Panc1 (cell line): ENCODE measurements around the gene CMTM8. TPM values are rescaled to one million over a fixed set of nuclear protein-coding genes. Genes with fewer than 3 reads are reported as not detected.

Source experiments
- ATAC-seq: fragments of 200-7000 bp; cut with Tn5 transposase; 2 replicates; pipeline ENCODE4 v1.9.1; 2020; ENCODE audit warnings: mild to moderate bottlenecking, moderate library complexity
- BruUV-seq: library from RNA; stranded (reverse); fragments of 400-500 nt; replicated peaks from 2 replicates; lab custom pipeline; 2021; lab: Mats Ljungman, UMichigan
- CTCF ChIA-PET: fragments of 300-600 bp; sonication (Branson Sonifier 250); formaldehyde crosslinking; loops from one replicate; lab custom pipeline; 2022; ENCODE audit warnings: antibody characterized with exemption; lab: Charles Lee
- POLR2A ChIA-PET: fragments of 300-600 bp; sonication (Branson Sonifier 250); formaldehyde crosslinking; loops from one replicate; lab custom pipeline; 2022; ENCODE audit warnings: antibody characterized with exemption; lab: Charles Lee
- DNase-seq: peaks from one replicate; pipeline ENCODE4 v3.0.0-alpha.2; 2010; ENCODE audit warnings: low read depth, low spot score
- H3K27ac ChIP-seq: 2 replicates; pipeline ENCODE4 v1.5.1; 2011; ENCODE audit warnings: mild to moderate bottlenecking, low read length, inconsistent platforms
- H3K27me3 ChIP-seq: fragments of 200-500 bp; sonication (Bioruptor generic); 2 replicates; pipeline ENCODE4 v1.6.0; 2014; ENCODE audit warnings: low read length, inconsistent platforms; ENCODE audit not compliant: control insufficient read depth, insufficient read depth
- H3K36me3 ChIP-seq: fragments of 200-500 bp; sonication (Bioruptor generic); 2 replicates; pipeline ENCODE4 v1.5.1; 2014; ENCODE audit warnings: inconsistent platforms, mild to moderate bottlenecking, low read length, moderate library complexity; ENCODE audit not compliant: control insufficient read depth, insufficient read depth
- H3K4me1 ChIP-seq: 2 replicates; pipeline ENCODE4 v1.5.1; 2011; ENCODE audit warnings: inconsistent platforms, mild to moderate bottlenecking, low read length, moderate library complexity; ENCODE audit not compliant: control insufficient read depth, insufficient read depth
- H3K4me3 ChIP-seq, 2 experiments: 2 replicates each; pipeline ENCODE4 v1.5.1; 2011 to 2012; ENCODE audit warnings: low read depth in 2 of 2, low read length in 2 of 2, mild to moderate bottlenecking in 2 of 2, inconsistent platforms in 1 of 2, moderate library complexity in 1 of 2
- H3K9me3 ChIP-seq: fragments of 200-500 bp; sonication (Bioruptor generic); 2 replicates; pipeline ENCODE4 v1.5.1; 2014; ENCODE audit warnings: low read depth, mild to moderate bottlenecking, inconsistent platforms, low read length, moderate library complexity; ENCODE audit not compliant: control insufficient read depth, insufficient read depth
- CTCF ChIP-seq: fragments of 450-650 bp; IDR thresholded peaks from 2 replicates; pipeline ENCODE4 v1.5.1; 2017; ENCODE audit warnings: mild to moderate bottlenecking
- POLR2AphosphoS5 ChIP-seq: IDR thresholded peaks from 2 replicates; pipeline ENCODE4 v1.6.1; 2012; ENCODE audit warnings: mild to moderate bottlenecking, low read depth, low read length, moderate library complexity
- REST ChIP-seq, 2 experiments: IDR thresholded peaks; 2 replicates each; pipeline ENCODE4 v1.6.1; 2011 to 2012; ENCODE audit warnings: low read depth in 2 of 2, control low read depth in 1 of 2, low read length in 1 of 2, mild to moderate bottlenecking in 1 of 2, moderate library complexity in 1 of 2; ENCODE audit not compliant: insufficient read depth in 1 of 2
- SIN3A ChIP-seq: IDR thresholded peaks from 2 replicates; pipeline ENCODE4 v1.6.1; 2012; ENCODE audit warnings: low read depth, mild to moderate bottlenecking, low read length, moderate library complexity, borderline replicate concordance; ENCODE audit not compliant: insufficient read depth
- TCF7L2 ChIP-seq: IDR thresholded peaks from 2 replicates; pipeline ENCODE4 v1.6.1; 2011; ENCODE audit warnings: mild to moderate bottlenecking, low read depth, low read length, inconsistent platforms
- in situ Hi-C: cut with HindIII; loops from 2 replicates; pipeline ENCODE4 v1.10.0; 2016; ENCODE audit warnings: low sequenced_read_pairs, low pct_unique_long_range_greater_than_20kb
- intact Hi-C: fragments of 100-400 bp; cut with micrococcal nuclease; formaldehyde crosslinking; loops from one replicate; pipeline ENCODE4 v1.10.0; 2022; ENCODE audit not compliant: unreplicated experiment
- total RNA-seq: library from RNA; stranded (reverse); gene quantifications from one replicate; pipeline ENCODE4 v1.2.1, GENCODE V29; 2021; ENCODE audit not compliant: unreplicated experiment

The CMTM8 gene
- total RNA-seq, 1 experiment from 2014 or later = 9.8 TPM

- CTCF ChIA-PET = no interaction called here
- no peak for ATAC-seq
Measured at GRCh38 chr3:32349184-32349583, 110.7 kb downstream of the CMTM8 start.

GRCh38 chr3:32352563-32352962 is 114.1 kb downstream of the CMTM8 start:
- POLR2A ChIA-PET = no interaction called here
- DNase-seq (no peak), ATAC-seq (no peak)
- H3K36me3 ChIP-seq = no peaks in the 10 kb centered on the region
- intact Hi-C loops (no loop called here), in situ Hi-C loops (no loop called here)
- no peak overlapping the region for H3K27ac ChIP-seq
- TF ChIP-seq REST (IDR thresholded peaks at IDR 0.05; ENCODE audit: insufficient read depth in 1 of 2, low read depth in 2 of 2, low read length in 1 of 2) (no peak), SIN3A (no peak), TCF7L2 (no peak), CTCF (no peak), POLR2AphosphoS5 (no peak)
- CTCF ChIA-PET = interaction anchor here (0.7 kb wide), 1 partner anchor 175 kb away, joined by 5 read pairs; no protein-coding TSS in a partner anchor
- H3K27me3 ChIP-seq = no peaks in the 10 kb centered on the region
- H3K9me3 ChIP-seq = no peaks in the 10 kb centered on the region
- H3K4me1 ChIP-seq = no peaks in the 10 kb centered on the region
- no peak overlapping the region for H3K4me3 ChIP-seq
- no TSS peak for BruUV-seq

More at GRCh38 chr3:32349184-32349583, 110.7 kb downstream of the CMTM8 start:
- DNase-seq = no peak
- H3K36me3 ChIP-seq = no peaks in the 10 kb centered on the region
- H3K4me1 ChIP-seq = no peaks in the 10 kb centered on the region
- in situ Hi-C loops = no loop called here
- TF ChIP-seq TCF7L2 = no peak
- TF ChIP-seq SIN3A = no peak
- no peak for TF ChIP-seq CTCF
- BruUV-seq = no TSS peak
- no peaks in the 10 kb centered on the region for H3K27me3 ChIP-seq
- no peak overlapping the region for H3K4me3 ChIP-seq
- no peak overlapping the region for H3K27ac ChIP-seq
- POLR2A ChIA-PET = no interaction called here
- H3K9me3 ChIP-seq = no peaks in the 10 kb centered on the region
- intact Hi-C loops = no loop called here
